MCF 10A (cell line): ENCODE results near the gene PATL2. TPM values are rescaled to one million over a fixed set of nuclear protein-coding genes. Genes with fewer than 3 reads are reported as not detected.

Source experiments
- BruUV-seq: library from RNA; stranded (reverse); fragments of 400-500 nt; replicated peaks from 2 replicates; lab custom pipeline; 2021; lab: Mats Ljungman, UMichigan
- CTCF ChIA-PET: fragments of 300-600 bp; sonication (Branson Sonifier 250); formaldehyde crosslinking; extraction: SDS; loops from one replicate; lab custom pipeline; 2021; ENCODE audit warnings: antibody characterized with exemption, inconsistent platforms; lab: Yijun Ruan, JAX
- POLR2A ChIA-PET: fragments of 300-600, 350-650 bp; sonication (Branson Sonifier 250); formaldehyde crosslinking; extraction: SDS; loops from one replicate; lab custom pipeline; 2020; ENCODE audit warnings: antibody characterized with exemption, inconsistent platforms; lab: Yijun Ruan, JAX
- DNase-seq: peaks from one replicate; pipeline ENCODE4 v3.0.0-alpha.2; 2018; ENCODE audit not compliant: unreplicated experiment
- H3K27ac Mint-ChIP-seq: one replicate; pipeline ENCODE4 v1.8.0; 2022; ENCODE audit warnings: mild to moderate bottlenecking, low read depth, mixed read lengths; ENCODE audit not compliant: unreplicated experiment
- H3K27me3 Mint-ChIP-seq: one replicate; pipeline ENCODE4 v1.8.0; 2022; ENCODE audit warnings: mixed read lengths; ENCODE audit not compliant: insufficient read depth, unreplicated experiment
- H3K36me3 Mint-ChIP-seq: one replicate; pipeline ENCODE4 v1.8.0; 2022; ENCODE audit warnings: mild to moderate bottlenecking, moderate library complexity, mixed read lengths; ENCODE audit not compliant: insufficient read depth, unreplicated experiment
- H3K4me1 Mint-ChIP-seq: one replicate; pipeline ENCODE4 v1.8.0; 2022; ENCODE audit warnings: mixed read lengths; ENCODE audit not compliant: insufficient read depth, unreplicated experiment
- H3K4me3 Mint-ChIP-seq: one replicate; pipeline ENCODE4 v1.8.0; 2022; ENCODE audit warnings: mild to moderate bottlenecking, moderate library complexity, mixed read lengths; ENCODE audit not compliant: unreplicated experiment
- H3K9me3 Mint-ChIP-seq: one replicate; pipeline ENCODE4 v1.8.0; 2022; ENCODE audit warnings: mixed read lengths; ENCODE audit not compliant: unreplicated experiment
- intact Hi-C: fragments of 100-400 bp; cut with micrococcal nuclease; formaldehyde crosslinking; loops from 2 replicates; pipeline ENCODE4 v1.14.1; 2022
- total RNA-seq: library from RNA; stranded (reverse); gene quantifications from 2 replicates; pipeline ENCODE4 v1.2.3, GENCODE V29; 2022
- TF ChIP-seq, protein P1 (sequence below): fragments of 200-600 bp; IDR thresholded peaks from one replicate; pipeline ENCODE4 v1.8.0; 2022; ENCODE audit warnings: antibody characterized with exemption, mild to moderate bottlenecking; ENCODE audit not compliant: unreplicated experiment

PATL2 gene
- total RNA-seq, 1 experiment from 2014 or later, result 0.16 TPM

DNA sequence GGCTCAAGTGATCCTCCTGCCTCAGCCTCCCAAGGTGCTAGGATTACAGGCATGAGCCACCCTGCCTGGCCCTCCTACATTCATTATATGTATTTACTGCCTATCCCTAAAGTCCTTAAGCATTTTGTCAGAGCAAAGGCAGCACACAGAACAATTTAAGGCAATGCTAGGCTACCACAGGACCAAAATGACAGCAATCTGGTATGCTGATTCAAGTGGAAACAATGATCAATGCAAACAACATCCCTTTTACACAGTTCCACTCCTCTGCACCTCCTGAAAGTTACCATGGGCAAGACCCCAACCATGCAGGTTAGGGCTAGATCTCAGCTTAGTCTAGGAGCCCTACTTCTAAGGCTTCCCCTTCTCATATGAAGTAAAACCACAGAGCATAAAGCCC lies 87.9 kb downstream of the PATL2 start:
- no peak for DNase-seq
- no peaks in the 10 kb centered on the region for H3K4me1 Mint-ChIP-seq
- H3K27me3 Mint-ChIP-seq, result no peaks in the 10 kb centered on the region
- H3K4me3 Mint-ChIP-seq, result no peak overlapping the region
- TF ChIP-seq, protein P1, sequence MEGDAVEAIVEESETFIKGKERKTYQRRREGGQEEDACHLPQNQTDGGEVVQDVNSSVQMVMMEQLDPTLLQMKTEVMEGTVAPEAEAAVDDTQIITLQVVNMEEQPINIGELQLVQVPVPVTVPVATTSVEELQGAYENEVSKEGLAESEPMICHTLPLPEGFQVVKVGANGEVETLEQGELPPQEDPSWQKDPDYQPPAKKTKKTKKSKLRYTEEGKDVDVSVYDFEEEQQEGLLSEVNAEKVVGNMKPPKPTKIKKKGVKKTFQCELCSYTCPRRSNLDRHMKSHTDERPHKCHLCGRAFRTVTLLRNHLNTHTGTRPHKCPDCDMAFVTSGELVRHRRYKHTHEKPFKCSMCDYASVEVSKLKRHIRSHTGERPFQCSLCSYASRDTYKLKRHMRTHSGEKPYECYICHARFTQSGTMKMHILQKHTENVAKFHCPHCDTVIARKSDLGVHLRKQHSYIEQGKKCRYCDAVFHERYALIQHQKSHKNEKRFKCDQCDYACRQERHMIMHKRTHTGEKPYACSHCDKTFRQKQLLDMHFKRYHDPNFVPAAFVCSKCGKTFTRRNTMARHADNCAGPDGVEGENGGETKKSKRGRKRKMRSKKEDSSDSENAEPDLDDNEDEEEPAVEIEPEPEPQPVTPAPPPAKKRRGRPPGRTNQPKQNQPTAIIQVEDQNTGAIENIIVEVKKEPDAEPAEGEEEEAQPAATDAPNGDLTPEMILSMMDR, result no peak
- intact Hi-C loops, result no loop called here
- H3K36me3 Mint-ChIP-seq, result peaks cover 87% of the 10 kb centered on the region
- no peaks in the 10 kb centered on the region for H3K9me3 Mint-ChIP-seq
- ChIA-PET CTCF (interaction anchor here (1.0 to 2.0 kb wide), 3 partner anchors 8 to 45 kb away, joined by 4 to 5 read pairs (median 5); no protein-coding TSS in a partner anchor), POLR2A (no interaction called here)
- H3K27ac Mint-ChIP-seq, result no peak overlapping the region
- no TSS peak for BruUV-seq

DNA sequence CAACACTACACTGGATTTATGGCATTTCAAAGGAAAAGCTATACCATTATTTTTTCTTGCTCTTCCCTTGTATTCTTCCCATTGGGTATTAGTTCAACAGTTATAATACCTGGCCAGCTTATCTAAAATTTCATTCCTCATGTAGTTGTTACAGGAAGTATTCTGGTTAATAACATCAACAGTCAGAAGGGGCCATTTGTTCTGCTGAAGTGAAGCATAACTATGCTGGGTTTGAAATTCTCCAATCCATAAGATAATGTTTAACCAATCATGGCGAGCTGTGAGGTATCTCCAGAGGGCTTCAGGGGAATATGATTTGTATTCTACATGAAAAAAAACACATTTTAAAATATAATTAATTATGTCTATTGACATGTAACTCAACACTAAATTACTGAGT lies 91.0 kb downstream of the PATL2 start:
- BruUV-seq, result no TSS peak
- Mint-ChIP-seq H3K9me3 (no peaks in the 10 kb centered on the region), H3K4me1 (no peaks in the 10 kb centered on the region), H3K27me3 (no peaks in the 10 kb centered on the region), H3K27ac (no peak overlapping the region), H3K4me3 (no peak overlapping the region), H3K36me3 (peaks cover 87% of the 10 kb centered on the region)
- POLR2A ChIA-PET, result interaction anchor here (1.5 kb wide), 1 partner anchor 10 kb away, joined by 4 read pairs; no protein-coding TSS in a partner anchor
- CTCF ChIA-PET, result interaction anchor here (0.5 kb wide), 1 partner anchor 22 kb away, joined by 3 read pairs; no protein-coding TSS in a partner anchor
- DNase-seq, result no peak
- intact Hi-C loops, result no loop called here
- TF ChIP-seq, protein P1, result no peak

DNA sequence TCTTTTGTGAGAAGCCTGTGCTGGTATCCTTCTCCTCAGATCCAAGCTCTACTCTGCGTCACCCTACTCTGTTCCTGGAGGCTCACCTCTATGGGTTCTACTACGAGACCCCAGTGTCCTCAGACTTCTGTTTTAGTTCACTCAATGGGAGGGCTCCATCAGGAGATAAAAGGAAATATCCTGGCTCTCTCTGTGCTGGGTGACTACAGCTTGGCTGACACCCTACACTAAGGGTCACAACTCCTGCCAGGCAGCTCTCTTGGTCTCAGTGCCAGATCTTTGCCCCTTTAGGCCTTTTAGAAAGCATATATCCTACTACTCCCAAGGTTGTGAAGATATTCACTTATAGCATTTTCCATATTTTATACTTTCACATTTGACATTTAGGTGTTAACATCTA lies 94.1 kb downstream of the PATL2 start:
- ChIA-PET CTCF (interaction anchor here (0.6 kb wide), 1 partner anchor 37 kb away, joined by 3 read pairs; no protein-coding TSS in a partner anchor), POLR2A (interaction anchor here (0.7 to 1.1 kb wide), 2 partner anchors 11 to 17 kb away, joined by 4 to 5 read pairs; no protein-coding TSS in a partner anchor)
- Mint-ChIP-seq H3K4me1 (no peaks in the 10 kb centered on the region), H3K4me3 (no peak overlapping the region), H3K27me3 (no peaks in the 10 kb centered on the region), H3K9me3 (no peaks in the 10 kb centered on the region), H3K27ac (no peak overlapping the region), H3K36me3 (peaks cover 93% of the 10 kb centered on the region)
- intact Hi-C loops, result no loop called here
- no peak for DNase-seq
- TF ChIP-seq, protein P1, result no peak
- no TSS peak for BruUV-seq

Other genes with a start within 250 kb of the PATL2 start
- gene EIF3J, start 174.2 kb downstream of the PATL2 start, total RNA-seq, result 165 and 213 TPM in 2 replicates
- 65.1 and 69.0 TPM in 2 replicates for gene SPG11, start 47.7 kb downstream of the PATL2 start, total RNA-seq
- 605 and 755 TPM in 2 replicates for gene B2M, start 194 bp upstream of the PATL2 start, total RNA-seq
- gene TRIM69, start 25.2 kb upstream of the PATL2 start, total RNA-seq, result 8.2 and 12.2 TPM in 2 replicates
- not detected in 2 replicates for gene TERB2, start 245.4 kb upstream of the PATL2 start, total RNA-seq